Peyer's patch (tissue), 4 donors: ENCODE data around the gene SH3RF1. TPM values are rescaled to one million over a fixed set of nuclear protein-coding genes. Genes with fewer than 3 reads are reported as not detected.

Experiments
- DNase-seq, 3 donors: peaks; one replicate each; pipeline ENCODE4 v3.0.0-alpha.2; 2017 to 2019
- H3K27ac ChIP-seq, 4 donors: fragments of 200-600 bp; sonication (generic); one replicate each; pipeline ENCODE4 v1.5.1; 2016 to 2019
- H3K27me3 ChIP-seq, 2 donors: fragments of 200-600 bp; sonication (generic); one replicate each; pipeline ENCODE4 v1.5.1; 2019
- H3K36me3 ChIP-seq, 3 donors: fragments of 200-600 bp; sonication (generic); one replicate each; pipeline ENCODE4 v1.5.1; 2016 to 2019
- H3K4me1 ChIP-seq, 4 donors: fragments of 200-600 bp; sonication (generic); one replicate each; pipeline ENCODE4 v1.5.1; 2016 to 2019
- H3K4me3 ChIP-seq, 4 donors: fragments of 200-600 bp; sonication (generic); 1 replicate in 3 of 4; 2 replicates in 1 of 4; pipeline ENCODE4 v1.5.1; 2016 to 2019; ENCODE audit warnings: mild to moderate bottlenecking in 1 of 4
- H3K9me3 ChIP-seq, 4 donors: fragments of 200-600 bp; sonication (generic); one replicate each; pipeline ENCODE4 v1.5.1; 2016 to 2019; ENCODE audit warnings: mild to moderate bottlenecking in 1 of 4
- POLR2A ChIP-seq, 2 donors: fragments of 450-650 bp; IDR thresholded peaks; one replicate each; pipeline ENCODE4 v1.5.1; 2017; ENCODE audit warnings: antibody characterized with exemption in 2 of 2, mild to moderate bottlenecking in 2 of 2, moderate library complexity in 2 of 2
- total RNA-seq, 4 donors: library from RNA; depleted of rRNA; stranded (reverse); fragments of >200 nt; gene quantifications; one replicate each; pipeline ENCODE4 v1.1.0, GENCODE V29; 2016
- TF ChIP-seq, protein P1 (sequence below), 6 experiments: fragments of 450-650 bp in 4 of 6; fragments of 200-600 bp in 2 of 6; sonication (generic) in 1 of 6; IDR thresholded peaks; one replicate each; pipeline ENCODE4 v1.5.1; 2017 to 2019; ENCODE audit warnings: antibody characterized with exemption in 6 of 6, mild to moderate bottlenecking in 3 of 6, moderate library complexity in 1 of 6

Gene SH3RF1
- total RNA-seq, 4 donors from 2014 or later = 23.1 to 55.0 (median 48.1) TPM

- no peak for TF ChIP-seq POLR2A (IDR thresholded peaks at IDR 0.05)
- TF ChIP-seq, protein P1, sequence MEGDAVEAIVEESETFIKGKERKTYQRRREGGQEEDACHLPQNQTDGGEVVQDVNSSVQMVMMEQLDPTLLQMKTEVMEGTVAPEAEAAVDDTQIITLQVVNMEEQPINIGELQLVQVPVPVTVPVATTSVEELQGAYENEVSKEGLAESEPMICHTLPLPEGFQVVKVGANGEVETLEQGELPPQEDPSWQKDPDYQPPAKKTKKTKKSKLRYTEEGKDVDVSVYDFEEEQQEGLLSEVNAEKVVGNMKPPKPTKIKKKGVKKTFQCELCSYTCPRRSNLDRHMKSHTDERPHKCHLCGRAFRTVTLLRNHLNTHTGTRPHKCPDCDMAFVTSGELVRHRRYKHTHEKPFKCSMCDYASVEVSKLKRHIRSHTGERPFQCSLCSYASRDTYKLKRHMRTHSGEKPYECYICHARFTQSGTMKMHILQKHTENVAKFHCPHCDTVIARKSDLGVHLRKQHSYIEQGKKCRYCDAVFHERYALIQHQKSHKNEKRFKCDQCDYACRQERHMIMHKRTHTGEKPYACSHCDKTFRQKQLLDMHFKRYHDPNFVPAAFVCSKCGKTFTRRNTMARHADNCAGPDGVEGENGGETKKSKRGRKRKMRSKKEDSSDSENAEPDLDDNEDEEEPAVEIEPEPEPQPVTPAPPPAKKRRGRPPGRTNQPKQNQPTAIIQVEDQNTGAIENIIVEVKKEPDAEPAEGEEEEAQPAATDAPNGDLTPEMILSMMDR (IDR thresholded peaks at IDR 0.05) = no peak
- DNase-seq = peak; percentile 52 to 62 (median 56)
- Histone ChIP-seq H3K27me3 (no peaks in the 10 kb centered on the region), H3K4me1 (peaks cover 0 to 12% (median 0%) of the 10 kb centered on the region in 4 donors), H3K36me3 (no peaks in the 10 kb centered on the region), H3K9me3 (no peaks in the 10 kb centered on the region), H3K27ac (peak overlapping the region; percentile 12 to 71 (median 47)), H3K4me3 (peak overlapping the region in 3 of 4 donors; percentile 13 to 25 (median 23))
These were observed 190.6 kb downstream of the SH3RF1 start for GRCh38 chr4:169079942-169080827.

GRCh38 chr4:169074117-169074516 lies 196.6 kb downstream of the SH3RF1 start:
- H3K4me3 ChIP-seq = no peak overlapping the region
- no peaks in the 10 kb centered on the region for H3K4me1 ChIP-seq
- no peaks in the 10 kb centered on the region for H3K36me3 ChIP-seq
- TF ChIP-seq POLR2A (IDR thresholded peaks at IDR 0.05) = no peak
- TF ChIP-seq, protein P1 (IDR thresholded peaks at IDR 0.05) = no peak
- H3K9me3 ChIP-seq = peaks cover 0 to 4% (median 0%) of the 10 kb centered on the region in 4 donors
- no peak for DNase-seq
- H3K27me3 ChIP-seq = no peaks in the 10 kb centered on the region
- no peak overlapping the region for H3K27ac ChIP-seq

DNA sequence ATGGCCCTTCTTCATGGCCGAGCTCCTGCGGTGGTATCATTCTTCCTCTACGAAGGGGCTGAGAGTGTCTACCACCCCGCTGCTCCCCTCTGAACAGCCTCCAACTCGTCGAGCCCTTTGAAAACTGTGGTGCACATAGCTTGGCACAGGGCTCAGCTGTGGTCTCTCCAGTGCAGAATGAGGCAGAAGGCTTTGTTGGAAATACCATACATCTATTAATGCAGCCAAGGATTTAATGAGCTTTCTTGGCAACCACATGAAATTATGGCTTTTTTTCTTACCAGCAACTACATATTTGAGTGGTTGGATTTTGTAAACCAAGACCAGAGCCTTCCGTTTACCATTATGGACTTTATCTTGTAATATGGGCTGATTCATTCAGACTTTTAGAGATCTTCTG lies 199.0 kb downstream of the SH3RF1 start:
- no peaks in the 10 kb centered on the region for H3K4me1 ChIP-seq
- H3K4me3 ChIP-seq = no peak overlapping the region
- peaks cover 0 to 4% (median 0%) of the 10 kb centered on the region in 4 donors for H3K9me3 ChIP-seq
- no peaks in the 10 kb centered on the region for H3K27me3 ChIP-seq
- H3K36me3 ChIP-seq = no peaks in the 10 kb centered on the region
- DNase-seq = no peak
- H3K27ac ChIP-seq = no peak overlapping the region
- no peak for TF ChIP-seq POLR2A (IDR thresholded peaks at IDR 0.05)
- TF ChIP-seq, protein P1 (IDR thresholded peaks at IDR 0.05) = no peak

DNA sequence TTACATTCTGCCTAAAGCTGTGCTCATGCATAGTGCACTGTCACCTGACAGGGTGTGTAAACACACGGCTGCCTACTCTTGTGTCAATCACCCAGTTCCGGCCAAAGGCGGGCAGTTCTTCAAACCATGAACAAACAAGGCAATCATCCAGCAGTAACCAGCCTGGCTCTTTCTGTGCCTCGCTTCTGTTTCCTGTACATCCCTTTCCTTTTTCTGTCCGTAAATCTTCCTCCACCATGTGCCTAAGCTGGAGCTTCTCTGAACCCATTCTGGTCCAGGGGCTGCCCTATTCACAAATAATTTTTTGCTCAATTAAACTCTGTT lies 199.9 kb downstream of the SH3RF1 start:
- DNase-seq = no peak

GRCh38 chr4:169070071-169070894 lies 200.5 kb downstream of the SH3RF1 start:
- Histone ChIP-seq H3K4me3 (no peak overlapping the region), H3K36me3 (no peaks in the 10 kb centered on the region), H3K4me1 (no peaks in the 10 kb centered on the region), H3K9me3 (peaks cover 0 to 4% (median 0%) of the 10 kb centered on the region in 4 donors), H3K27me3 (no peaks in the 10 kb centered on the region), H3K27ac (peak overlapping the region in 2 of 4 donors; percentile 11 to 57)
- TF ChIP-seq, protein P1 (IDR thresholded peaks at IDR 0.05) = no peak
- no peak for TF ChIP-seq POLR2A (IDR thresholded peaks at IDR 0.05)
- DNase-seq = peak in 1 of 3 donors; percentile 54

More for the DNA sequence above, 199.9 kb downstream of the SH3RF1 start:
- Histone ChIP-seq H3K36me3 (no peaks in the 10 kb centered on the region), H3K4me1 (no peaks in the 10 kb centered on the region), H3K9me3 (peaks cover 0 to 4% (median 0%) of the 10 kb centered on the region in 4 donors), H3K27me3 (no peaks in the 10 kb centered on the region), H3K27ac (no peak overlapping the region), H3K4me3 (no peak overlapping the region)
- no peak for TF ChIP-seq POLR2A (IDR thresholded peaks at IDR 0.05)
- TF ChIP-seq, protein P1 (IDR thresholded peaks at IDR 0.05) = no peak
